ENCODE results near the gene SMTNL1.

SMTNL1 gene

DNA sequence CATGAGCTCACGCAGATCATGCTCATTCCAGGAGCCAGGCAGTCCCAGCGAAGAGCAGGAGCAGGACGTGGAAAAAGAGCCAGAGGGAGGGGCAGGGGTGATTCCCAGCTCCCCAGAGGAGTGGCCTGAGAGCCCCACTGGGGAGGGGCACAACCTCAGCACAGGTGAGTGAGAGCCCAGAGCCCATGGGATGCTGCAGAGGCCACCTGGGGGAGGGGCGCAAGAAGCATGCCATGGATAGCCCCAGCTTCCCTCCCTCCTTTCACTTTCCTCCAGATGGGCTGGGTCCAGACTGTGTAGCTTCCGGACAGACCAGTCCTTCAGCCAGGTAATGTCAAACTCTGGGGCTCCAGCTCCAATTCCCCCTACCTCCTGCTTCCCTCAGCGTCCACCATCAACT, 6.2 kb downstream of the SMTNL1 start:
- DNase-seq (ENCODE audit: low read depth in 2 of 3, low spot score in 1 of 3), result no peak

GRCh38 chr11:57544566-57544965, 7.2 kb downstream of the SMTNL1 start:
- no peak for DNase-seq (ENCODE audit: low read depth in 2 of 3, low spot score in 1 of 3)

DNA sequence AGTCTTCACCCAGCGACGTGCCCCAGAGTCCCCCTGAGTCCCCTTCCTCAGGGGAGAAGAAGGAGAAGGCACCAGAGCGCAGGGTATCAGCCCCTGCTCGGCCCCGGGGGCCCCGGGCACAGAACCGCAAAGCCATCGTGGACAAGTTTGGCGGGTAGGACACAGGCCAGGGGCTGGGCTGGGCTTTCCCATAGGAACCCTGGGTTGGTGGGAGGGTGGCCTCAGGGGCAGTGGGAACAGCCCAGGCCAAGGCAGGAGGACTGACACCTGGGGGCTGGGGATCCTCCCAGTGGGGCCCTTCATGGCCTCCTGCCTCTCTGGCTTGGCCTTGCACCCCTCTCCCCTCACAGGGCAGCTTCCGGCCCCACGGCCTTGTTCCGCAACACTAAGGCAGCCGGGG, 8.5 kb downstream of the SMTNL1 start:
- no peak for DNase-seq (ENCODE audit: low read depth in 2 of 3, low spot score in 1 of 3)

GRCh38 chr11:57546451-57546850, 9.1 kb downstream of the SMTNL1 start:
- DNase-seq (ENCODE audit: low read depth in 2 of 3, low spot score in 1 of 3), result no peak

GRCh38 chr11:57546869-57547475, 9.6 kb downstream of the SMTNL1 start:
- DNase-seq (ENCODE audit: low read depth in 2 of 3, low spot score in 1 of 3), result no peak

- no peak for DNase-seq (ENCODE audit: low read depth in 2 of 3, low spot score in 1 of 3)
These were observed 10.5 kb downstream of the SMTNL1 start for GRCh38 chr11:57547854-57548377.

GRCh38 chr11:57549983-57550382, 12.6 kb downstream of the SMTNL1 start:
- no peak for DNase-seq (ENCODE audit: low read depth in 2 of 3, low spot score in 1 of 3)

- no peak for DNase-seq (ENCODE audit: low read depth in 2 of 3, low spot score in 1 of 3)
These were observed 14.5 kb downstream of the SMTNL1 start for GRCh38 chr11:57551941-57552340.

DNA sequence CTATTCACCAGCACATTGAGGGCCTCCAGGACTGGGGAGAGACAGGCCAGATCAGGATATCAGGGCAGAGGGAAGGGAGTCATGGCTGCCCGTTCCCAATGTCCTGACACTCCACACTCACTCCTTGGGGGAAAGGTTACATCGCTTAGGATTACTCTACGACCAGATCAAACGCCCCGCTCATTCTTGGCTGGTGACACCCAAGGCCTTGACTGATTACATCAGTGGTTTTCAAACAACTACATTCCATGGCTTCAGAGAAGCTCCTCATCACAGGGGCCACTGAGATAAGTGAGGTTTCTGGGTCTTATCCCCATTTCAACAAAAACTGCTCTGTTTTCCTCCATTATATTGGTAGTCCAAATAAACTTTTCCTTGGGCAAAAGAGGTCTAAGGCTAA, 15.1 kb downstream of the SMTNL1 start:
- no peak for DNase-seq (ENCODE audit: low read depth in 2 of 3, low spot score in 1 of 3)

GRCh38 chr11:57555393-57555792, 18.0 kb downstream of the SMTNL1 start:
- DNase-seq (ENCODE audit: low read depth in 2 of 3, low spot score in 1 of 3), result no peak

DNA sequence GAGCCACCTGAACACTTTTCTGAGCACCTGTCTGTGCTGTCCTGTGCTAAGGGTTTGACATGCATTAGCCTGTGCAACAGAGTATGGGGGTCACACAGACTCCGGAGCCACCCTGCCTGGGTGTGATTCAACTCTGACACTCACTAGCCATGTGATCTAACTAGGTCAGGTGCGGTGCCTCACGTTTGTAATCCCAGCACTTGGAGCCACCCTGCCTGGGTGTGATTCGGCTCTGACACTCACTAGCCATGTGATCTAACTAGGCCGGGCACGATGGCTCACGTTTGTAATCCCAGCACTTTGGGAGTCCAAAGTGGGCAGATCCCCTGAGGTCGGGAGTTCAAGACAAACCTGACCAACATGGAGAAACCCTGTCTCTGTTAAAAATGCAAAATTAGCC, 18.6 kb downstream of the SMTNL1 start:
- DNase-seq (ENCODE audit: low read depth in 2 of 3, low spot score in 1 of 3), result no peak

DNA sequence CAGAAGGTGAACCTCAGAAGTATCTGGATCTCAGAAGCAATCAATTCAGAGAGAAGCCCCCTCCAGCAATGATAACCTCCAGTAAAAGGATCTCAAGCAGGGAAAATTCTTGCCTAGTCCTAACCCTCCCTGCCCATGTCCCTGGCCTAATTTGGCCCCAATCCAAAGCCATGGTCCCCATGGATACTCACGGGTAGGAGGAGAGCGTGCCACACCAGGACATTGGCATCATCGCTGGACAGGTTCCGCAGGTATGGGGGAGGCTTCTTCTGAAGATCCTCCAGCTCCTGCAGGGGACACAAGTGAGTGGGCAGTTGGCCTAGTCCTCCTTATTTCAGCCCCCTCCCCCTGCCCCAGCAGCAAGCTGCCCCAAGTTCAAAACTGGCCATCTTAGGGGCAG, 22.8 kb downstream of the SMTNL1 start:
- no peak for DNase-seq (ENCODE audit: low read depth in 2 of 3, low spot score in 1 of 3)

DNA sequence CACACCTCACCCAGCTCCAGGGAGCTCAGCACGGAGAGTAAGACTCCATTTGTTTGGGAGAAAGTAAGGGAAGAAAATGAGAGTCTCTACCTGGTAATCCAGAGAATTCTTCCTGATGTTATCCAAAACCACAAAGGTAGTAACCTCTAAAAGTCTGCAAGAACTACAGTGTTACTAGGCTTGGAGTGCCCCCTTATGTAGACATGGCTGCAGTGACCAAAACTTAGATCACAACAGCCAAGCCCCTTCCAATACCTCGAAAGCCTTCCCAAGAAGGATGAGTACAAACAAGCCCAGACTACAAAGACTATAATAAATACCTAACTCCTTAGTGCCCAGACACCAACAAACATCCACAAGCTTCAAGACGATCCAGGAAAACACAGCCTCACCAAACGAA, 25.2 kb downstream of the SMTNL1 start:
- DNase-seq (ENCODE audit: low read depth in 2 of 3, low spot score in 1 of 3), result no peak

DNA sequence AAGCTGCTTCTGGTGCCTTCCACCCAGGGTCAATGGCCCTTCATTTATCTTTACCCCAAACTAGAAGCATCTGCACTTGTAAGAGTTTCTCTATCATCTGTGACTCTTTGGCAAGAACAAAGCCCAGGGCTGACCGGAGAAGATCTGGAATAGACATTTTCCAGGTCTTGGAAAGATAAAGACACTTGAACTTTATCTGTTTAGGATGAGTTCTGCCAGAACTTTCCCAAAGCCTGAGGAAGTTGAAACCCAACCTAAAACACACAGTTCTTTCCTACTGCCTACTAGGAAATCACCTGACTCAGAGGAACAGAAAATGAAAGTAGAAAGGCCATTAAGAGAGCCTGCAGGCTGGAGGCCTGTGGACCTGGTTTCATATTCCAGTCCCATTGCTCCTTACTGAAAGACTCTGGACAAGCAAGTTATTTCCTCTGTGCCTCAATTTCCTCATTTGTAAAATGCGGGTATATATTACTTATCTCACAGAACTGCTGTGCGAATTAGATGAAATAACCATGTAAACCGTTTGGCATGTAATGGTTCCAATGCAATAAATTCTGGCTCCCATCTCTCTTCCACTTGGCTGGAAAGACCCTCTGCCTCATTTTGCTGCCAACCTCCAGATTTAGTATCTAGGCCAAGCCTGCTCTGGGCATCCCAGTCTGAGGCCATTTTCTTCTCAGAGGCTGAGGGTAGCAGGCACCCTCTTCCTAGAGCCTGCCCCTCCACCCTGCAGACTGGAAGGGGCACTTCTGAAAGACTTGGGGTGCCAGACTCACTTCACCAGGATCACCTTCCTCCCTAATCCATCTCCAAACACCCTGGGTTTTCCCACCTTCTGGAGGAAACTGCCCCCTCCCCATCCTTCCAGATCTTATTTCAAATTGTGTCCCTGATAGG, 28.9 kb downstream of the SMTNL1 start:
- peak in 1 of 3 donors; percentile 38 for DNase-seq (ENCODE audit: low read depth in 2 of 3, low spot score in 1 of 3)

DNA sequence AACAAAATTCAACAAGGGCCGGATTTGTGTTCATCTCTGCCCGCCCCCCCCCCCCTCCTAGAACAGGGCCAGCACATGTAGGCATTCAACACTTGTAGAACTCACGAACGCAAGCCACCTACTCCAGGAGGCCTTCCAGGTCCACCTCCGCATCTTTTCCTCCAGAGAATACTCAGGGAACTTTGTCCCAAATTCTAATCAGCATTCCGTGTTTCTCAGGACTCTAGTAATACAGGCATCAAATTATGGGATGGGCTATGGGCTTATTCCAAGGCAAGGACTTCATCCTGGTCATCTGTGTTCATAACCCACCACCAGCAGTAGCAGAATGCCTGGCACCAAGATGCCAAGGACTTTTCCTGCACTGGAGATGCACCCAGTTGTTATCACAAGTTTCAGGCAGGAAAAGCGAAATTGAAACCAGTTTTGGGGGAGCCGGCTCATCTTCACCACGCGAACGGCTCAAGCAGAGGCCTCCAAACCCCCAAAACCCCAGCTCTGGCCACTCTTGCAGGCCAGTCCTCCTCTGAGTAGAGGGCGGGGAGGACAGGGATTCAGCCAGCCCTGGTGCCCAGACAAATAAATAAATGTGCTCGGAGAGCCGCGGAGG, 29.6 kb downstream of the SMTNL1 start:
- DNase-seq (ENCODE audit: low read depth in 2 of 3, low spot score in 1 of 3), result peak in 1 of 3 donors; percentile 5

GRCh38 chr11:57567515-57568329, 30.3 kb downstream of the SMTNL1 start, which contains the start of gene UBE2L6:
TSS of gene UBE2L6 (minus strand) at chr11:57567672. CDS start at chr11:57567611, 61 bp downstream.
- peak in 2 of 3 donors; percentile 36 to 61 for DNase-seq (ENCODE audit: low read depth in 2 of 3, low spot score in 1 of 3)

- peak; percentile 83 to 90 (median 86) for DNase-seq (ENCODE audit: low read depth in 2 of 3, low spot score in 1 of 3)
These were observed 31.0 kb downstream of the SMTNL1 start for GRCh38 chr11:57568330-57568766.

DNA sequence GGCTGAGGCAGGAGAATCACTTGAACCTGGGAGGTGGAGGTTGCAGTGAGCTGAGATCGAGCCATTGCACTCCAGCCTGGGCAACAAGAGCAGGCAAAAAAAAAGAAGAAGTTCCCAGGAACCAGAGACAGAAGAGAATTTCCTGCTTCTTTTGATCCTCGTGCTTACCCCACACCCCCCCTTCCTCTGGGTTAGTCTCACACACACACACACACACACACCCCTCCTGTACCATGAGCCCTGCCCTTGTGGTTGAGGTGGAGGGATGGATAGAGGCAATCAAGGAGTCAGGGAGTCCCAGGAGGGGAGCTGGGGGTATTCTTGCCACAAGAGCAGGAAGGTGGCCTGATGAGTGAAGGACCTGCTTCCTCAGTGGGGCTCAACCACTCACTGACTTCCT, 34.2 kb downstream of the SMTNL1 start:
- DNase-seq (ENCODE audit: low read depth in 2 of 3, low spot score in 1 of 3), result no peak

- DNase-seq (ENCODE audit: low read depth in 2 of 3, low spot score in 1 of 3), result no peak
These were observed 36.7 kb downstream of the SMTNL1 start for GRCh38 chr11:57574061-57574460.

GRCh38 chr11:57584341-57584740, 46.9 kb downstream of the SMTNL1 start:
- DNase-seq (ENCODE audit: low read depth in 2 of 3, low spot score in 1 of 3), result no peak

DNA sequence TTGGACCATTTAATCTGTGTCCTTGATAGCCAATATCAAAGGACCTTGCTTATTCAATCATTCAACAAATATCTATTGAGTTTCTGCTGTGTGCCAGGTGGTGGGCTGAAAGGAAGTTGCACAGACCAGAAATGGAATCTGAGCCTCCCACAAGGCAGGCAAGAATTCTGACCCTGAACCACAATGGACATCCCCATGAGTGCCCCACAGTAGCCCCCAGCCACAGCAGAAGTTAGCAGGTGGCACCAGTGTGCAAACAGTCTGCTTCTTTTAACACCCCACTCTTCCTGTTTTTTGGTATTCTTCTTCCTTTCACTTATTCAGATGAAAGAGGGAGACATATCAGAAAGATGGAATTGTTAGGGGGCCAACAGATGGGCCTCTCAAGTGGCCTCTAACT, 47.9 kb downstream of the SMTNL1 start:
- DNase-seq (ENCODE audit: low read depth in 2 of 3, low spot score in 1 of 3), result no peak

Measured in stimulated activated CD4-positive, alpha-beta T cell treated with anti-CD3 and anti-CD28 coated beads, Interleukin-12 subunit alpha, Interleukin-12 subunit beta, amount 100 ng/mL, for 48 hours (primary cell).